PC-3 (cell line): ENCODE measurements around the gene PPP2R3A. TPM values are rescaled to one million over a fixed set of nuclear protein-coding genes. Genes with fewer than 3 reads are reported as not detected.
A peak's percentile ranks its signal among the peaks of the same experiment; 100 is the strongest.

Source experiments
- ATAC-seq: fragments of 200-7000 bp; cut with Tn5 transposase; 2 replicates; pipeline ENCODE4 v1.9.1; 2020; ENCODE audit warnings: mild to moderate bottlenecking, moderate library complexity
- BruUV-seq: library from RNA; stranded (reverse); fragments of 400-500 nt; replicated peaks from 2 replicates; lab custom pipeline; 2021; lab: Mats Ljungman, UMichigan
- CTCF ChIA-PET: fragments of 300-600 bp; sonication (Branson Sonifier 250); formaldehyde crosslinking; loops from one replicate; lab custom pipeline; 2022; ENCODE audit warnings: antibody characterized with exemption; lab: Charles Lee
- POLR2A ChIA-PET: fragments of 300-600 bp; sonication (Branson Sonifier 250); formaldehyde crosslinking; loops from one replicate; lab custom pipeline; 2022; ENCODE audit warnings: antibody characterized with exemption; ENCODE audit not compliant: unreplicated experiment; lab: Charles Lee
- DNase-seq: peaks from one replicate; pipeline ENCODE4 v3.0.0-alpha.2; 2015
- H2AFZ ChIP-seq: fragments of 300-600 bp; sonication (generic); 2 replicates; pipeline ENCODE4 v1.6.0; 2016; ENCODE audit warnings: antibody characterized with exemption, low read length
- H3F3A ChIP-seq: fragments of 300-600 bp; sonication (generic); one replicate; pipeline ENCODE4 v1.6.0; 2017; ENCODE audit warnings: antibody characterized with exemption, low read length, control low read depth, mild to moderate bottlenecking; ENCODE audit not compliant: unreplicated experiment
- H3K27ac ChIP-seq: fragments of 300-600 bp; sonication (generic); 2 replicates; pipeline ENCODE4 v1.5.1; 2016; ENCODE audit warnings: mild to moderate bottlenecking, low read length
- H3K27me3 ChIP-seq: fragments of 300-600 bp; sonication (generic); 2 replicates; pipeline ENCODE4 v1.6.1; 2016; ENCODE audit warnings: low read length, mixed read lengths
- H3K36me3 ChIP-seq: fragments of 300-600 bp; sonication (generic); 2 replicates; pipeline ENCODE4 v1.6.1; 2016; ENCODE audit warnings: low read depth, mixed run types, low read length, mixed read lengths
- H3K4me1 ChIP-seq: fragments of 300-600 bp; sonication (generic); 2 replicates; pipeline ENCODE4 v1.5.1; 2016; ENCODE audit warnings: low read length; ENCODE audit not compliant: insufficient read depth
- H3K4me2 ChIP-seq: fragments of 300-600 bp; sonication (generic); 2 replicates; pipeline ENCODE4 v1.6.0; 2016; ENCODE audit warnings: low read length
- H3K4me3 ChIP-seq: fragments of 300-600 bp; sonication (generic); 2 replicates; pipeline ENCODE4 v1.5.1; 2016; ENCODE audit warnings: mild to moderate bottlenecking, low read length, mixed read lengths
- H3K79me2 ChIP-seq: fragments of 300-600 bp; sonication (generic); 2 replicates; pipeline ENCODE4 v1.6.1; 2017; ENCODE audit warnings: low read length, mixed read lengths
- H3K9ac ChIP-seq: fragments of 300-600 bp; sonication (generic); 2 replicates; pipeline ENCODE4 v1.6.0; 2016; ENCODE audit warnings: mild to moderate bottlenecking, low read length
- H3K9me2 ChIP-seq: fragments of 300-600 bp; sonication (generic); replicated peaks from 2 replicates; pipeline ENCODE4 v1.6.1; 2016; ENCODE audit warnings: mixed run types, low read length, mixed read lengths
- H3K9me3 ChIP-seq: fragments of 300-600 bp; sonication (generic); 2 replicates; pipeline ENCODE4 v1.6.1; 2016; ENCODE audit warnings: low read length, mixed read lengths
- H4K20me1 ChIP-seq: fragments of 300-600 bp; sonication (generic); 2 replicates; pipeline ENCODE4 v1.6.1; 2016; ENCODE audit warnings: low read length, mixed read lengths
- CTCF ChIP-seq: fragments of 300-600 bp; sonication (generic); conservative IDR thresholded peaks from 2 replicates; pipeline ENCODE4 v1.5.1; 2017; ENCODE audit warnings: antibody characterized with exemption, low read depth, mild to moderate bottlenecking, low read length
- EZH2 ChIP-seq: fragments of 300-600 bp; sonication (generic); IDR thresholded peaks from one replicate; pipeline ENCODE4 v1.6.1; 2017; ENCODE audit warnings: antibody characterized with exemption, mild to moderate bottlenecking, low read length; ENCODE audit not compliant: unreplicated experiment
- EZH2phosphoT487 ChIP-seq: fragments of 300-600 bp; sonication (generic); IDR thresholded peaks from 2 replicates; pipeline ENCODE4 v1.6.1; 2018; ENCODE audit warnings: mild to moderate bottlenecking, antibody characterized with exemption, low read length, borderline replicate concordance
- intact Hi-C: fragments of 100-400 bp; cut with micrococcal nuclease; formaldehyde crosslinking; loops from 2 replicates; pipeline ENCODE4 v1.9.0; 2023
- total RNA-seq: library from RNA; depleted of rRNA; stranded (reverse); fragments of >200 nt; gene quantifications from 2 replicates; pipeline ENCODE4 v1.2.3, GENCODE V29; 2014

The PPP2R3A gene
- total RNA-seq, 1 experiment from 2014 or later, result 12.3 TPM

- Histone ChIP-seq H3K4me1 (peaks cover 22% of the 10 kb centered on the region), H3K9me2 (no peaks in the 10 kb centered on the region), H3K4me3 (peak overlapping the region; percentile 47), H3K27me3 (no peaks in the 10 kb centered on the region), H4K20me1 (no peaks in the 10 kb centered on the region), H3K9ac (peak overlapping the region; percentile 55), H3K9me3 (no peaks in the 10 kb centered on the region), H3K79me2 (peaks cover 82% of the 10 kb centered on the region), H3K27ac (peak overlapping the region; percentile 86), H2AFZ (no peak overlapping the region), H3K36me3 (0 out of 2 replicates have a peak, but pooled peaks cover under 1% of the 10 kb centered on the region), H3F3A (peaks cover 4% of the 10 kb centered on the region), H3K4me2 (peak overlapping the region; percentile 83)
- ChIA-PET CTCF (no interaction called here), POLR2A (no interaction called here)
- DNase-seq, result peak; percentile 75
- TF ChIP-seq EZH2phosphoT487 (no peak), EZH2 (no peak), CTCF (no peak)
- intact Hi-C loops, result loop anchor here (1.0 kb wide), 1 partner anchor 9 kb away; no protein-coding TSS in a partner anchor
- ATAC-seq, result peak; percentile 80
- no TSS peak for BruUV-seq
Observed at GRCh38 chr3:135992072-135992471, 26.5 kb downstream of the PPP2R3A start.

GRCh38 chr3:135994708-135995337, 29.3 kb downstream of the PPP2R3A start:
- H3K4me2 ChIP-seq, result no peak overlapping the region
- H3K9me3 ChIP-seq, result no peaks in the 10 kb centered on the region
- peaks cover 22% of the 10 kb centered on the region for H3K4me1 ChIP-seq
- DNase-seq, result no peak
- no peaks in the 10 kb centered on the region for H3K27me3 ChIP-seq
- ChIA-PET CTCF (no interaction called here), POLR2A (no interaction called here)
- peaks cover 70% of the 10 kb centered on the region for H3K79me2 ChIP-seq
- H3K36me3 ChIP-seq, result no peaks in the 10 kb centered on the region
- no peak for TF ChIP-seq CTCF
- TF ChIP-seq EZH2, result no peak
- TF ChIP-seq EZH2phosphoT487, result no peak
- no peak overlapping the region for H2AFZ ChIP-seq
- no TSS peak for BruUV-seq
- intact Hi-C loops, result no loop called here
- H3K9me2 ChIP-seq, result no peaks in the 10 kb centered on the region
- H4K20me1 ChIP-seq, result no peaks in the 10 kb centered on the region
- no peak overlapping the region for H3K4me3 ChIP-seq
- H3F3A ChIP-seq, result peaks cover 4% of the 10 kb centered on the region
- no peak for ATAC-seq
- no peak overlapping the region for H3K9ac ChIP-seq
- H3K27ac ChIP-seq, result no peak overlapping the region

GRCh38 chr3:135995766-135996165, 30.2 kb downstream of the PPP2R3A start:
- intact Hi-C loops, result no loop called here
- Histone ChIP-seq H3K9me3 (no peaks in the 10 kb centered on the region), H3K4me3 (no peak overlapping the region), H3K9ac (no peak overlapping the region), H3F3A (peaks cover 4% of the 10 kb centered on the region), H3K27me3 (no peaks in the 10 kb centered on the region), H3K4me2 (no peak overlapping the region), H3K9me2 (no peaks in the 10 kb centered on the region), H3K36me3 (0 out of 2 replicates have a peak, but pooled peaks cover 3% of the 10 kb centered on the region), H4K20me1 (no peaks in the 10 kb centered on the region), H3K27ac (no peak overlapping the region), H2AFZ (no peak overlapping the region), H3K79me2 (peaks cover 70% of the 10 kb centered on the region), H3K4me1 (peaks cover 19% of the 10 kb centered on the region)
- ChIA-PET CTCF (no interaction called here), POLR2A (interaction anchor here (0.5 kb wide), 1 partner anchor 1201 kb away, joined by 4 read pairs; the partner anchor contains the start of gene EPHB1)
- DNase-seq (no peak), ATAC-seq (no peak)
- no TSS peak for BruUV-seq
- TF ChIP-seq CTCF (no peak), EZH2 (no peak), EZH2phosphoT487 (no peak)
